Glomerular visceral epithelial cell (primary cell): ENCODE results near the gene NCAPD2.
A peak's percentile ranks its signal among the peaks of the same experiment; 100 is the strongest.
"Not testable (repeated sequence)": the region's sequence is repeated elsewhere in the genome, so short reads cannot be mapped to it uniquely, and the experiment has no call there.

ENCODE experiments used
- DNase-seq: peaks from one replicate; pipeline ENCODE4 v3.0.0-alpha.2; 2016; ENCODE audit errors: extremely low spot score

Gene NCAPD2

GRCh38 chr12:6497291-6497690 is 3.4 kb downstream of the NCAPD2 start:
- DNase-seq, result not testable (repeated sequence)

- DNase-seq, result no peak
These were observed 6.6 kb downstream of the NCAPD2 start for GRCh38 chr12:6500466-6500865.

- no peak for DNase-seq
These were observed 13.4 kb downstream of the NCAPD2 start for GRCh38 chr12:6507102-6507998.

GRCh38 chr12:6508087-6508486 is 14.2 kb downstream of the NCAPD2 start:
- DNase-seq, result no peak

- DNase-seq, result no peak
These were observed 26.3 kb downstream of the NCAPD2 start for GRCh38 chr12:6520186-6520585.

- no peak for DNase-seq
These were observed 28.3 kb downstream of the NCAPD2 start for GRCh38 chr12:6522193-6522592.

GRCh38 chr12:6523708-6524107 is 29.8 kb downstream of the NCAPD2 start:
- DNase-seq, result no peak

GRCh38 chr12:6524648-6525047 is 30.7 kb downstream of the NCAPD2 start:
- no peak for DNase-seq

- no peak for DNase-seq
These were observed 32.3 kb downstream of the NCAPD2 start for GRCh38 chr12:6526201-6526600.

- DNase-seq, result no peak
These were observed 33.0 kb downstream of the NCAPD2 start for GRCh38 chr12:6526766-6527525.

GRCh38 chr12:6527711-6528110 is 33.8 kb downstream of the NCAPD2 start:
- no peak for DNase-seq

GRCh38 chr12:6528539-6529235 is 34.8 kb downstream of the NCAPD2 start:
- DNase-seq, result no peak

GRCh38 chr12:6529291-6529737 is 35.4 kb downstream of the NCAPD2 start:
- no peak for DNase-seq

- DNase-seq, result no peak
These were observed 36.8 kb downstream of the NCAPD2 start for GRCh38 chr12:6530576-6531260.

- DNase-seq, result peak; percentile 98
These were observed 38.4 kb downstream of the NCAPD2 start for GRCh38 chr12:6532051-6532926.

GRCh38 chr12:6532927-6533652 is 39.2 kb downstream of the NCAPD2 start:
- DNase-seq, result peak; percentile 72

GRCh38 chr12:6533653-6533922 is 39.7 kb downstream of the NCAPD2 start:
- DNase-seq, result no peak

- peak; percentile 98 for DNase-seq
These were observed 40.2 kb downstream of the NCAPD2 start, which contains the start of gene GAPDH for GRCh38 chr12:6533923-6534694. Gene GAPDH (plus strand): TSS chr12:6534517. CDS start chr12:6534833, 316 bp downstream.

GRCh38 chr12:6534695-6534944 is 40.7 kb downstream of the NCAPD2 start:
- no peak for DNase-seq
